Measurements from ENCODE around the gene PRKAR1B. TPM values are rescaled to one million over a fixed set of nuclear protein-coding genes. Genes with fewer than 3 reads are reported as not detected.

Gene PRKAR1B
- total and polyA plus RNA-seq, 10 of the 15 experiments (the other 5 are each of a cell fraction or from before 2014, with no cell fraction given): 1.4 to 45.6 (median 19.3) TPM

- TF ChIP-seq WRNIP1 (IDR thresholded peaks at IDR 0.05; ENCODE audit: borderline replicate concordance, low read depth, low read length) (no peak), EED (IDR thresholded peaks at IDR 0.05; ENCODE audit: low read depth) (0 out of 2 replicates have a peak, but pooled peaks have one; percentile 20), SP1 (IDR thresholded peaks at IDR 0.05; ENCODE audit: low read depth, low read length) (no peak), ASH2L (IDR thresholded peaks at IDR 0.05; ENCODE audit: borderline replicate concordance, low read depth) (no peak), HDGF (IDR thresholded peaks at IDR 0.05) (0 out of 2 replicates have a peak, but pooled peaks have one; percentile 13), EZH2 (IDR thresholded peaks at IDR 0.05; ENCODE audit: borderline replicate concordance, control insufficient read depth, low read depth, low read length) (no peak), E2F4 (IDR thresholded peaks at IDR 0.05; ENCODE audit: low read depth, low read length) (no peak), RCOR1 (conservative IDR thresholded peaks at IDR 0.05; ENCODE audit: low read depth, low read length) (no peak), RELA (IDR thresholded peaks at IDR 0.05; ENCODE audit: borderline replicate concordance, partially characterized antibody) (peak; percentile 76), SPI1 (IDR thresholded peaks at IDR 0.05; ENCODE audit: borderline replicate concordance, insufficient read depth, low read depth, low read length) (peak; percentile 35; the same call in 1 of the 2 replicates), MLLT1 (IDR thresholded peaks at IDR 0.05) (no peak), ZNF592 (IDR thresholded peaks at IDR 0.05) (no peak), EP300 (IDR thresholded peaks at IDR 0.05; ENCODE audit: borderline replicate concordance in 1 of 2, control insufficient read depth in 1 of 2, low read depth in 2 of 2, low read length in 2 of 2) (peak in 1 of 2 experiments; percentile 48; a peak in 1 of 4 replicates), EGR1 (IDR thresholded peaks at IDR 0.05; ENCODE audit: borderline replicate concordance in 1 of 2, low read depth in 2 of 2, low read length in 2 of 2) (peak in 1 of 2 experiments; percentile 81; a peak in 1 of 3 replicates), PML (IDR thresholded peaks at IDR 0.05; ENCODE audit: low read length) (no peak), ZNF207 (IDR thresholded peaks at IDR 0.05; ENCODE audit: borderline replicate concordance) (no peak), CHD4 (IDR thresholded peaks at IDR 0.05) (no peak), YY1 (IDR thresholded peaks at IDR 0.05; ENCODE audit: low read depth, low read length) (peak; percentile 55; the same call in 1 of the 2 replicates), SUPT20H (IDR thresholded peaks at IDR 0.05; ENCODE audit: borderline replicate concordance, control insufficient read depth, low read depth, low read length) (no peak), ETV6 (conservative IDR thresholded peaks at IDR 0.05 in 1 of 2, IDR thresholded peaks at IDR 0.05 in 1 of 2; ENCODE audit: borderline replicate concordance in 1 of 2, low read depth in 1 of 2) (no peak), NFYB (IDR thresholded peaks at IDR 0.05; ENCODE audit: insufficient read depth, low read depth, low read length) (no peak), IKZF1 (conservative IDR thresholded peaks at IDR 0.05) (peak; percentile 75; the same call in 1 of the 2 replicates), CREB1 (IDR thresholded peaks at IDR 0.05; ENCODE audit: low read depth) (no peak), LARP7 (IDR thresholded peaks at IDR 0.05) (no peak)
These were observed 195.3 kb downstream of the PRKAR1B start (continued) for GRCh38 chr7:531777-532176.

Data from GM12878 (cell line).